SW 1271 (cell line): Measurements from ENCODE around the gene IKZF3.

ENCODE experiments used
- DNase-seq, 2 experiments: peaks; one replicate each; lab custom pipeline; 2025; lab: John Stamatoyannopoulos, UW

Gene IKZF3

GRCh38 chr17:39816272-39816671 is 47.8 kb downstream of the IKZF3 start:
- no peak for DNase-seq

- DNase-seq = no peak
Observed at GRCh38 chr17:39814497-39814896, 49.6 kb downstream of the IKZF3 start.

GRCh38 chr17:39813631-39814030 is 50.5 kb downstream of the IKZF3 start:
- no peak for DNase-seq

GRCh38 chr17:39812466-39812865 is 51.6 kb downstream of the IKZF3 start:
- DNase-seq = no peak

- no peak for DNase-seq
Observed at GRCh38 chr17:39810939-39811728, 53.0 kb downstream of the IKZF3 start.

GRCh38 chr17:39809221-39809620 is 54.9 kb downstream of the IKZF3 start:
- DNase-seq = no peak

GRCh38 chr17:39808409-39808997 is 55.6 kb downstream of the IKZF3 start:
- DNase-seq = no peak

GRCh38 chr17:39804839-39805238 is 59.3 kb downstream of the IKZF3 start:
- DNase-seq = no peak

GRCh38 chr17:39801055-39801454 is 63.1 kb downstream of the IKZF3 start:
- DNase-seq = no peak

GRCh38 chr17:39800540-39800939 is 63.6 kb downstream of the IKZF3 start:
- DNase-seq = no peak

- DNase-seq = no peak
Observed at GRCh38 chr17:39799395-39799794, 64.7 kb downstream of the IKZF3 start.

- no peak for DNase-seq
Observed at GRCh38 chr17:39794249-39794970, 69.7 kb downstream of the IKZF3 start.

- no peak for DNase-seq
Observed at GRCh38 chr17:39793301-39793872, 70.7 kb downstream of the IKZF3 start.

GRCh38 chr17:39792526-39793221 is 71.4 kb downstream of the IKZF3 start:
- DNase-seq = no peak

GRCh38 chr17:39791111-39791992 is 72.8 kb downstream of the IKZF3 start:
- DNase-seq = no peak

GRCh38 chr17:39787743-39788484 is 76.2 kb downstream of the IKZF3 start:
- no peak for DNase-seq

- no peak for DNase-seq
Observed at GRCh38 chr17:39787041-39787440, 77.1 kb downstream of the IKZF3 start.

GRCh38 chr17:39782980-39783379 is 81.1 kb downstream of the IKZF3 start:
- no peak for DNase-seq

- no peak for DNase-seq
Observed at GRCh38 chr17:39782481-39782880, 81.6 kb downstream of the IKZF3 start.

GRCh38 chr17:39781861-39782213 is 82.3 kb downstream of the IKZF3 start:
- DNase-seq = no peak
